ENCODE results near the gene AAMP.

AAMP gene

GRCh38 chr2:218253232-218253625, 16.7 kb downstream of the AAMP start:
- CTCF ChIA-PET = interaction anchor here (1.3 to 8.3 kb wide), 5 partner anchors 13 to 595 kb away, joined by 3 to 57 read pairs (median 5); partner anchors contain the start of genes AAMP and PNKD

DNA sequence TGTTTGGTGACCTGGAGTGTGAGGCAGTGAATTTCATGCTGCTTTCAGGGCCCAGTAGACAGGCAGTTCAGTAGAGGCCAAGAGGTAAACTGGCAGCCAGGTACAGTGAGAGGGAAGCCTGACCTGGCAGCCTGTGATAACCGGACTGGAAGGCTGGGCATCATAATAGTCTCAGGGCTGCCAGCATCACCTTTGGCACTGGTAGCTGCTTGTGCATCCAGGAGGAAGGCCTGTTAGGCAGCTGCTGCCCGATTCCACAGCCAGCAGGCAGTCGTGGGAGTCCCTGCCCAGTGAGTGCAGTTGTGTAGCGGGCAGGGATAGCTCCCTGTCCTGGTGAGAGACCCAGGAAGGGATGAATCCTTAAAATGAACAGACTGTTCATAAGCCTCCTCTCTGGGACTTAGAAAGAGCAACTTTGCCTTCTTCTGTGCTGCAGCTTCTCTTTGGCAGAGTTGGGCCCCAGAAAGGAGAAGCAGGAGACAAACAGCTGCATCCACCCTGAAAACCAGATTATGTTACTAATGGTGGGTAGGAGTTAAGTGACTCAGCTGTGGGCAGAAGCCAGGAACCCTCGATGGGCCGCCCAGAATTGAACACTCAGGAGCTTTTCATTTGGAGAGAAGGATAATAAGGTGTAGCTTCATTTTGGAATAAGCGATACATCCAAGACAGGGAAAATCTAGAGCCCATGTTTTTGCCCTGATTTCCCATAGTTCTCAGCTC, 17.3 kb downstream of the AAMP start:
- POLR2A ChIA-PET = interaction anchor here (1.4 kb wide), 1 partner anchor 18 kb away, joined by 3 read pairs; the partner anchor contains the start of gene PNKD
- TF ChIP-seq CTCF (IDR thresholded peaks at IDR 0.05; ENCODE audit: control extremely low read depth, extremely low read depth, low read depth, missing control alignments) = no peak
- no peak for DNase-seq (ENCODE audit: extremely low spot score)
- CTCF ChIA-PET = interaction anchor here (1.3 to 8.3 kb wide), 5 partner anchors 14 to 595 kb away, joined by 3 to 57 read pairs (median 5); partner anchors contain the start of genes AAMP and PNKD

More at GRCh38 chr2:218253232-218253625, 16.7 kb downstream of the AAMP start:
- DNase-seq (ENCODE audit: extremely low spot score) = no peak
- TF ChIP-seq CTCF (IDR thresholded peaks at IDR 0.05; ENCODE audit: control extremely low read depth, extremely low read depth, low read depth, missing control alignments) = no peak
- POLR2A ChIA-PET = interaction anchor here (1.4 kb wide), 1 partner anchor 17 kb away, joined by 3 read pairs; the partner anchor contains the start of gene PNKD

GRCh38 chr2:218249691-218250090, 20.2 kb downstream of the AAMP start:
- POLR2A ChIA-PET = no interaction called here
- no peak for DNase-seq (ENCODE audit: extremely low spot score)
- CTCF ChIA-PET = no interaction called here
- TF ChIP-seq CTCF (IDR thresholded peaks at IDR 0.05; ENCODE audit: control extremely low read depth, extremely low read depth, low read depth, missing control alignments) = no peak

DNA sequence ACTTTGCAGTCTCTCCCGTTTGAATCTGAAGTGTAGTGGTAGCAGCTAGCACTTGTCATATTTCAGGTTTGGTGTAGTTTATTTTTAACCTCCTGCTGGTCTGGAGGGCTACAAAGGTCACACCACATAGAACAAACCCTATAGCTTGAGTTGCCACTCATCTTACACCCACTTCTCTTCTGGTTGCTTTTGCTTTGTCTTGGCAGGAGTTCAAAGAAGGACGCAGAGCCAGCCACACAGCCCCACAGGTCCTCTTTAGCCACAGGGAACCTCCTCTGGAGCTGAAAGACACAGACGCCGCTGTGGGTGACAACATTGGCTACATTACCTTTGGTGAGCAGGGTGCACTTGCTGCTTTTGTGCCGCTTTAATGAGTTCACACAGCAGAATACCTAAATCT, 24.7 kb downstream of the AAMP start:
- POLR2A ChIA-PET = interaction anchor here (0.6 kb wide), 1 partner anchor 205 kb away, joined by 3 read pairs; no protein-coding TSS in a partner anchor
- no peak for TF ChIP-seq CTCF (IDR thresholded peaks at IDR 0.05; ENCODE audit: control extremely low read depth, extremely low read depth, low read depth, missing control alignments)
- CTCF ChIA-PET = interaction anchor here (0.9 to 6.8 kb wide), 6 partner anchors 10 to 60 kb away, joined by 3 to 39 read pairs (median 6); no protein-coding TSS in a partner anchor
- DNase-seq (ENCODE audit: extremely low spot score) = no peak

GRCh38 chr2:218244665-218245064, 25.3 kb downstream of the AAMP start:
- no peak for DNase-seq (ENCODE audit: extremely low spot score)
- TF ChIP-seq CTCF (IDR thresholded peaks at IDR 0.05; ENCODE audit: control extremely low read depth, extremely low read depth, low read depth, missing control alignments) = no peak
- POLR2A ChIA-PET = no interaction called here
- CTCF ChIA-PET = interaction anchor here (1.3 to 6.8 kb wide), 4 partner anchors 11 to 15 kb away, joined by 4 to 39 read pairs (median 10); no protein-coding TSS in a partner anchor

- TF ChIP-seq CTCF (IDR thresholded peaks at IDR 0.05; ENCODE audit: control extremely low read depth, extremely low read depth, low read depth, missing control alignments) = no peak
- CTCF ChIA-PET = interaction anchor here (1.3 to 6.8 kb wide), 4 partner anchors 11 to 15 kb away, joined by 4 to 39 read pairs (median 10); no protein-coding TSS in a partner anchor
- DNase-seq (ENCODE audit: extremely low spot score) = no peak
- POLR2A ChIA-PET = no interaction called here
Measured at GRCh38 chr2:218244204-218244603, 25.7 kb downstream of the AAMP start.
